Measurements from ENCODE around the gene ARIH2. TPM values are rescaled to one million over a fixed set of nuclear protein-coding genes. Genes with fewer than 3 reads are reported as not detected.

The ARIH2 gene
- polyA plus RNA-seq, 1 donor from 2014 or later = 153 TPM

DNA sequence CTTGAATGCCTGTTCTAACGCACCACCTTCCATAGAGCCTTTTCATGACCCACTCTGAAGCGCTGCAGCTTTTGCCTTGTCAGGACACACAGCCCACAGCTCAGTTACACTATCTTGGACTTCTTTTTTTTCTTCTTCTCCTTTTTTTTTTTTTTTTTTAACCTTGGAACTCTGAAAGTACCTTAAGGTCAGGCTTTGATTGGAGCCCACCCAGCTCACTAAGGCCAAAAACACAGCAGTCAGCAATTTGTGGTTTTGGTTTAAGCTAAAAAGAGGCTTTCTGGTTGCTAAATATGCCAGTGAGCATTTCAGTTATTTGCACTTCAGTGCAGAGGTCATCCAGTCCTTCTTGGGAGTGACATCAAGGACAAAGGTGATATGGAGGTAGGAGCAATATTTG lies 21.7 kb upstream of the ARIH2 start:
- no peak for TF ChIP-seq SMC3 (conservative IDR thresholded peaks at IDR 0.05; ENCODE audit: poor library complexity)
- no peak for TF ChIP-seq RAD21 (conservative IDR thresholded peaks at IDR 0.05)
- TF ChIP-seq EP300 (conservative IDR thresholded peaks at IDR 0.05; ENCODE audit: poor library complexity, severe bottlenecking) = no peak
- TF ChIP-seq POLR2AphosphoS5 (IDR thresholded peaks at IDR 0.05) = no peak
- Histone ChIP-seq H3K27me3 (ENCODE audit: insufficient read depth, low read depth, low read length) (no peaks in the 10 kb centered on the region), H3K36me3 (ENCODE audit: insufficient read depth, low read length) (no peaks in the 10 kb centered on the region), H3F3A (ENCODE audit: insufficient read depth, low read length, poor library complexity, severe bottlenecking) (no peaks in the 10 kb centered on the region), H2AFZ (ENCODE audit: low read depth, low read length) (no peak overlapping the region), H3K9me2 (ENCODE audit: insufficient read depth, low read length) (no peaks in the 10 kb centered on the region), H3K9ac (ENCODE audit: low read length) (no peak overlapping the region), H3K9me3 (ENCODE audit: low read length) (no peaks in the 10 kb centered on the region), H4K20me1 (ENCODE audit: insufficient read depth) (no peaks in the 10 kb centered on the region), H3K4me2 (ENCODE audit: low read length) (no peak overlapping the region), H3K79me2 (replicated peaks; ENCODE audit: insufficient read depth, low read length) (no peaks in the 10 kb centered on the region), H3K4me3 (ENCODE audit: low read length) (no peak overlapping the region), H3K27ac (ENCODE audit: low read length) (no peak overlapping the region)

GRCh38 chr3:48897460-48898376 lies 20.9 kb upstream of the ARIH2 start:
- H3K9ac ChIP-seq (ENCODE audit: low read length) = no peak overlapping the region
- H2AFZ ChIP-seq (ENCODE audit: low read depth, low read length) = no peak overlapping the region
- no peak overlapping the region for H3K27ac ChIP-seq (ENCODE audit: low read length)

More at GRCh38 chr3:48897460-48898376, 20.9 kb upstream of the ARIH2 start:
- Histone ChIP-seq H3K79me2 (replicated peaks; ENCODE audit: insufficient read depth, low read length) (no peaks in the 10 kb centered on the region), H3K36me3 (ENCODE audit: insufficient read depth, low read length) (no peaks in the 10 kb centered on the region), H3K4me3 (ENCODE audit: low read length) (peak overlapping the region; percentile 65), H3K9me2 (ENCODE audit: insufficient read depth, low read length) (no peaks in the 10 kb centered on the region), H3K4me2 (ENCODE audit: low read length) (no peak overlapping the region), H3K9me3 (ENCODE audit: low read length) (no peaks in the 10 kb centered on the region), H3F3A (ENCODE audit: insufficient read depth, low read length, poor library complexity, severe bottlenecking) (no peaks in the 10 kb centered on the region), H4K20me1 (ENCODE audit: insufficient read depth) (no peaks in the 10 kb centered on the region), H3K27me3 (ENCODE audit: insufficient read depth, low read depth, low read length) (no peaks in the 10 kb centered on the region)
- no peak for TF ChIP-seq POLR2AphosphoS5 (IDR thresholded peaks at IDR 0.05)
- no peak for TF ChIP-seq SMC3 (conservative IDR thresholded peaks at IDR 0.05; ENCODE audit: poor library complexity)
- TF ChIP-seq MXI1 (conservative IDR thresholded peaks at IDR 0.05; ENCODE audit: poor library complexity, severe bottlenecking) = no peak
- no peak for TF ChIP-seq EZH2 (IDR thresholded peaks at IDR 0.05; ENCODE audit: borderline replicate concordance, insufficient read depth, low read length, poor library complexity, severe bottlenecking)
- no peak for TF ChIP-seq TAF1 (IDR thresholded peaks at IDR 0.05; ENCODE audit: low read depth)
- TF ChIP-seq EP300 (conservative IDR thresholded peaks at IDR 0.05; ENCODE audit: poor library complexity, severe bottlenecking) = no peak
- TF ChIP-seq REST (IDR thresholded peaks at IDR 0.05; ENCODE audit: borderline replicate concordance) = no peak
- TF ChIP-seq RAD21 (conservative IDR thresholded peaks at IDR 0.05) = no peak
